GM19099 (cell line): ENCODE measurements around the gene PTP4A2.

Experiments used
- POLR2A ChIP-seq: IDR thresholded peaks from 3 replicates; pipeline ENCODE4 v1.6.1; 2011; ENCODE audit warnings: low read depth; ENCODE audit not compliant: insufficient read length; ENCODE audit errors: extremely low read depth

Gene PTP4A2

DNA sequence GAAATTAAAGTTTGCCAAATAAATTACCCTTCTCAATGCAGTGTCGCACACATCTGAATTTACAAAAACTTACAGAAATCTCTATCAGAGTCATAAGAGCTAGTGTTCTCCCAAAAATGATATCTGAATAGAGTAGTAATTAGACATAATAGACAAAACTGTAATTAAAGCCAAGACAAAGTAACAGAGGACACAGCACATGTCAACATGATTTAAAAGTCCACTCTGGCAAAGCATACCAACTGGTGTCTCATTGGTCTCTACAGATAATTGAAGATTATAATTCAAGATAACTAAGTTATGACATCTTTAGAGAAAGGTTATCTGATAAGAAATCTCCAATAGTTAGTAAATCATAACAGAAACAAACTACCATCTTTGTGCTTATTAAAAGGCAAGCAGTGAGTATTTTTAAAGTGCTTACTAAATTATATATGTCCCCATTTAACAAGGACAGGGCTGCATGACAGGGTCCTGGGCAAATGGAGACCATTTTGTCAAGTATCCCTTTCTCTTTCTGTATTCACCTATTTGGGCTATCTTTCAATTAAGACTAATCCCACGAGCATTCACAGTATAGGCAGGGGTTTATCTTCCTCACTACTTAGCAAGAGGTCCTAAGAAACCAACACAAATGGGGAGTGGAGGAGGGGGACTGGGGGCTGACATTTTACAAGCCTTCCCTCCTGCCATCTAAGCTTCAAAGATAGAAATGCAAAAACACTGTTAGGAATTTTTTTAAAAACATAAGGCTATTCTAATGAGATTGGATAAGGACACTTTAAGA, 26.0 kb downstream of the PTP4A2 start:
- no peak for TF ChIP-seq POLR2A

DNA sequence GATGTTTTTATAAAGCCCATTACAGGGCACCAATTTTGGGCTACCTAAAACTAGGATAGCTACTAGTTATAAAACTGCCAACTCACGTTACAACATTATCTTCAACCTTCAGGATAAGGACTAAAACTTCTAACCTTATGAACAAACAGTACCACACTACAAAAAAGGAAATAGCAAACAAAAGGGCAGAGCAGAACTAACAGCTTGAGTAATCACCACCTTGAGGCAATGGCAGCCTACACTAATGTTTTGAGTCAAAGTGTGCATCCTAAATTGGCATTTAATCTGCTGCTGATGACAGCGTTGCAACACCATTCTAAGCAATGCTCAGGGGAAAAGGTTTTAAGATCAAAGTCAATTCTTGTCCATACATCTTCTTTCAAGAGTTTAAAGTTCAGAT, 27.2 kb downstream of the PTP4A2 start:
- no peak for TF ChIP-seq POLR2A

GRCh38 chr1:31909691-31910090, 28.5 kb downstream of the PTP4A2 start:
- TF ChIP-seq POLR2A = no peak

DNA sequence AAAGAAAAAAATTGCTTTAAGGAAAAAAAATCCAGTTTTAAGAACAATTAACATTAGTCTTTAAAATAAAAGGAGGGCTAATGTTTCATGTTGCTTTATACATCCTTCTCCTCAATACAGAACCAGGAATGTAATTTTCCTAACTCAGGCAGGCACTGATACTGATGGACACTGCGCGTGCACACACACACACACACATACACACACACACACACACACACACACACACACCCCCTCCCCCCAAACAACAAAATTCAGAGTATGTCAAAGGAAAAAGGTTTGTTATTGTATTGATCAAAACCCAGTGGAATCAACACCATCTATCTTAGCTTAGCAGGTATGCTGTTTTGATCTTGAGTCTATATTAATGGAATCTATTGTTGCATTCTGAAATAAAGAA, 31.6 kb downstream of the PTP4A2 start:
- TF ChIP-seq POLR2A = no peak

DNA sequence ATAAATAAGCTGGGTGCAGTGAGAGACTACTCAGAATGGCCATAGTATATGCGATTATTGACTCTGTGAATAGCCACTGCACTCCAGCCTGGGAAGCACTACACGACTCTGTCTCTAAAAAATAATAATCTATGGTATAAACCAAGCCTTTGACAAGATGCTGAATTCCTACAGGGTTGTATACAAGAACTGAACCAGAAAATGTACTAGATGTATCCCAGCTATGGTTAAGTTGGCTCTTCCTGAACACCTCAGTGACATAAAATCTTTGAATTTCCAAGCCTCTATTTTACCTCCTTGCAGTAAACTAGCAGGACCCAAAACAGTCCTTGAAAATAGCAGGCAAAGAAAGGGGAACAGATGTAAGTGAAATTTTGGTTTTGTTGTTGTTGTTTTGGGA, 32.5 kb downstream of the PTP4A2 start:
- no peak for TF ChIP-seq POLR2A

DNA sequence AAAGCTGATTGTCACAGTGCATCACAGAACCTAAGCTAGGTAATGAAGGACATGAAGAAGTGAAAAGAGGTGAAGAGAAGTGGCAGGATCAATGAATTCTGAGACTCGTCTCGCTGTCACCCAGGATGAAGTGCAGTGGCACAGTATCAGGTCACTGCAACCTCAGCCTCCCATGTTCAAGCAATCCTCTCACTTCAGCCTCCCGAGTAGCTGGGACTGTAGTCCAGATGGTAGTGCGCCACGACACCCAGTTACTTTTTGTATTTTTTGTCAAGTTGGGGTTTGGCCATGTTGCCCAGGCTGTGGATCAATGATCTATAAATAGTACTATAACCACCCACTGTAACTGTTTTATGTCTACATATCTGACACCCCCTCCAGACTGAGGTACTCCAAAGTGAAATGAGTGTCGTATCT, 33.1 kb downstream of the PTP4A2 start:
- no peak for TF ChIP-seq POLR2A

- TF ChIP-seq POLR2A = no peak
These were observed 33.7 kb downstream of the PTP4A2 start for GRCh38 chr1:31904339-31905092.

DNA sequence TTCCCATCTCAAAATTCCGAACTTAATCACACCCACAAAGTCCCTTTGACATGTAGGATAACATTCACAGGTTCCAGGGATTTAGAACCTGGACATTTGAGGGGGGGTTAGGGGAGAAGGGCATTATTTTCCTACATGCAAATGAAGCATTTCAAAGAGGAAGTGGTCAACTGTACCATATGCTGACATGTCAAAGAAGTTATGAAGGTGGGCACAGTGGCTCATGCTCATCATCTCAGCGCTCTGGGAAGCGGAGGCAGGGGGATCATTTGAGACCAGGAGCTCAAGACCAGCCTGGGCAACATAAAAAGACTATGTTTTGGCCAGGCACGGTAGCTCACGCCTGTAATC, 35.7 kb downstream of the PTP4A2 start:
- no peak for TF ChIP-seq POLR2A

- no peak for TF ChIP-seq POLR2A
These were observed 36.2 kb downstream of the PTP4A2 start for GRCh38 chr1:31901838-31902509.

GRCh38 chr1:31900790-31901189, 37.4 kb downstream of the PTP4A2 start:
- no peak for TF ChIP-seq POLR2A

DNA sequence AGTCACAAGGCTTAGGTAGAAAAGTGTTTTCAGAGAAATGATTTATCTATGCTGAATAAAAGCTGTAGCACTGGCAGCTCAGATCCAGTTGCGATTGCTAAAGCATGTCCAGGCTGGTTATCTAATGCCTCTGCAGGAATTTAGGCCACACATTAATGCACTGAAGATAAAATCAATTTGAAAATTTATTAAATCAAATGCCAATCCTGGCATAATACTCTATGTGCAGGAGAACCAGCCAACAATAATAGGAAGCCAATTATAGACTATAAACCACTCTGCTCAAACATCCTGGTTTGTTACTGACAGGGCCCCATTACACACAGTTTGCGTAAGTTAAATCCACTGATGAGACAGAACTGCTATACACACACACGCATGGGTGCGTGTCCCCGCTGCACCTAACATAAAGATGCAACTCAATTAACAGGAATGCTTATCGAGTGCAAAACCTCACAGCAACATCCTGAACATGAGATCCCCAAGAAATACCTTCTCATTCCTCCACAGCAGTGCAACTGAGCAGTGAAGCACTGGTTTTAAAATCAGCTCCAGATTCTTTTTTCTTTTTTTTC, 40.6 kb downstream of the PTP4A2 start:
- no peak for TF ChIP-seq POLR2A

- no peak for TF ChIP-seq POLR2A
These were observed 46.9 kb downstream of the PTP4A2 start for GRCh38 chr1:31891280-31891679.

GRCh38 chr1:31888291-31888690, 49.9 kb downstream of the PTP4A2 start:
- TF ChIP-seq POLR2A = no peak

DNA sequence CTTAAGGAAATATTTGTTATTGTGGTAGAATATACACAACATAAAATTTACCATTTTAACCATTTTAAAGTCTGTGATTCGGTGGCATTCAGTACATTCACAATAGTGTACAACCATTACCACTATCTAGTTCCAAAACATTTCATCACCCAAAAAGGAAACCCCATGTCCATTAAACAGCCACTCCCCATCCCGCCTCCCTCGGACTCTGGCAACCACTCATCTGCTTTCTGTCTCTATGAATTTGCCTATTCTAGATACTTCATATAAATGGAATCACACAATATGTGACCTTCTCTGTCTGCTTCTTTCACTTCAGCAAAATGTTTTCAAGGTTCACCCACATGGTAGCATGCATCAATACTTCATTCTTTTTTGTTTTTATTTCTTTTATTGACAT, 51.3 kb downstream of the PTP4A2 start:
- TF ChIP-seq POLR2A = no peak

DNA sequence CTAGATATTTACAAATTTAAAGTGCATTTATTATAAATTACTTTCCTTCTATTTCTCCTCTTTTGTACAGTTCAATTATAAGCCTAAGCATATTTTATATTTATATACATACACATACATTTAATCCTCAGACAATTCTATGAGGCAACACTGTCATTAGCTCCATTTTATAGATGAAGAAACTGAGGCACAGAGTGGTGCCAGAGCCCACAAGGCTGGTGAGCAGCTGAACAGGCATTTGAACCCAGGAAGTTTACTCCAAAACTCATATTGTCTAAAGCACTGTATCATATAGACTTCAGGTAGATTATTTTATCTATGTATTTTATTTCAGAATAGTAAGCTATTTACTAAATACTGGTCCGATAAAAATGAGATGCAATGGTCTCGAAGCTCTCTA, 52.3 kb downstream of the PTP4A2 start:
- no peak for TF ChIP-seq POLR2A
